Activated T-cell treated with anti-CD3 and anti-CD28 coated beads for 48 hours (primary cell): ENCODE data around the gene CCDC34.

Experiments
- DNase-seq: peaks from one replicate; pipeline ENCODE4 v3.0.0-alpha.2; 2020; ENCODE audit warnings: low read depth

Gene CCDC34

GRCh38 chr11:27362749-27363575 lies at the start of gene CCDC34:
TSS of gene CCDC34 (minus strand) at chr11:27363215. CDS start at chr11:27363194, 21 bp downstream.
- peak; percentile 89 for DNase-seq

- DNase-seq = no peak
Measured at GRCh38 chr11:27412192-27412691, 49.2 kb upstream of the CCDC34 start.

- DNase-seq = no peak
Measured at GRCh38 chr11:27411328-27411727, 48.3 kb upstream of the CCDC34 start.

GRCh38 chr11:27410272-27410671 lies 47.3 kb upstream of the CCDC34 start:
- no peak for DNase-seq

GRCh38 chr11:27409742-27410141 lies 46.7 kb upstream of the CCDC34 start:
- DNase-seq = no peak

GRCh38 chr11:27409049-27409448 lies 46.0 kb upstream of the CCDC34 start:
- no peak for DNase-seq

GRCh38 chr11:27408246-27408800 lies 45.3 kb upstream of the CCDC34 start:
- no peak for DNase-seq

GRCh38 chr11:27406498-27407354 lies 43.7 kb upstream of the CCDC34 start:
- no peak for DNase-seq

- DNase-seq = no peak
Measured at GRCh38 chr11:27405134-27405533, 42.1 kb upstream of the CCDC34 start.

GRCh38 chr11:27404427-27404826 lies 41.4 kb upstream of the CCDC34 start:
- DNase-seq = no peak

- no peak for DNase-seq
Measured at GRCh38 chr11:27403195-27403594, 40.2 kb upstream of the CCDC34 start.

- DNase-seq = no peak
Measured at GRCh38 chr11:27402450-27402849, 39.4 kb upstream of the CCDC34 start.

GRCh38 chr11:27401833-27402316 lies 38.9 kb upstream of the CCDC34 start:
- DNase-seq = no peak

GRCh38 chr11:27401280-27401832 lies 38.3 kb upstream of the CCDC34 start:
- DNase-seq = no peak

- no peak for DNase-seq
Measured at GRCh38 chr11:27398400-27398770, 35.4 kb upstream of the CCDC34 start.

- no peak for DNase-seq
Measured at GRCh38 chr11:27397624-27398399, 34.8 kb upstream of the CCDC34 start.

GRCh38 chr11:27396259-27396839 lies 33.3 kb upstream of the CCDC34 start:
- DNase-seq = no peak

- no peak for DNase-seq
Measured at GRCh38 chr11:27395556-27396258, 32.7 kb upstream of the CCDC34 start.

GRCh38 chr11:27394781-27395228 lies 31.8 kb upstream of the CCDC34 start:
- DNase-seq = no peak
